GM23338 (cell line): ENCODE results near the gene FAM221A. TPM values are rescaled to one million over a fixed set of nuclear protein-coding genes. Genes with fewer than 3 reads are reported as not detected.
"Not testable (repeated sequence)": the region's sequence is repeated elsewhere in the genome, so short reads cannot be mapped to it uniquely, and the experiment has no call there.

ENCODE experiments used
- ATAC-seq: fragments of 200-7000 bp; cut with Tn5 transposase; 3 replicates; pipeline ENCODE4 v1.9.1; 2020
- DNase-seq: peaks from one replicate; pipeline ENCODE4 v3.0.0-alpha.2; 2015; ENCODE audit warnings: low spot score
- H2AFZ ChIP-seq: fragments of 200-600 bp; sonication (generic); 2 replicates; pipeline ENCODE4 v1.8.0; 2016; ENCODE audit warnings: antibody characterized with exemption, mild to moderate bottlenecking, moderate library complexity
- H3F3A ChIP-seq: fragments of 200-600 bp; sonication (generic); replicated peaks from 2 replicates; pipeline ENCODE4 v1.8.0; 2017; ENCODE audit warnings: antibody characterized with exemption, mixed run types, low read depth
- H3K27ac ChIP-seq: fragments of 200-600 bp; sonication (generic); 2 replicates; pipeline ENCODE4 v1.6.1; 2016; ENCODE audit warnings: low read depth
- H3K27me3 ChIP-seq: fragments of 200-600 bp; sonication (generic); 2 replicates; pipeline ENCODE4 v1.8.0; 2016; ENCODE audit warnings: mild to moderate bottlenecking, mixed run types, moderate library complexity; ENCODE audit not compliant: insufficient read depth
- H3K36me3 ChIP-seq: fragments of 200-600 bp; sonication (generic); 2 replicates; pipeline ENCODE4 v1.8.0; 2016; ENCODE audit warnings: mild to moderate bottlenecking; ENCODE audit not compliant: insufficient read depth
- H3K4me1 ChIP-seq: fragments of 200-600 bp; sonication (generic); 2 replicates; pipeline ENCODE4 v1.8.0; 2016; ENCODE audit warnings: mild to moderate bottlenecking, moderate library complexity; ENCODE audit not compliant: insufficient read depth
- H3K4me2 ChIP-seq: fragments of 200-600 bp; sonication (generic); 2 replicates; pipeline ENCODE4 v1.7.1; 2017; ENCODE audit warnings: mixed run types
- H3K4me3 ChIP-seq: fragments of 200-600 bp; sonication (generic); 2 replicates; pipeline ENCODE4 v1.6.1; 2016; ENCODE audit warnings: mixed run types
- H3K79me2 ChIP-seq: fragments of 200-600 bp; sonication (generic); replicated peaks from 2 replicates; pipeline ENCODE4 v1.8.0; 2017; ENCODE audit warnings: mild to moderate bottlenecking; ENCODE audit not compliant: insufficient read depth
- H3K9me2 ChIP-seq: fragments of 200-600 bp; sonication (generic); 2 replicates; pipeline ENCODE4 v1.8.0; 2017; ENCODE audit not compliant: insufficient read depth
- H4K20me1 ChIP-seq: fragments of 200-600 bp; sonication (generic); replicated peaks from 2 replicates; pipeline ENCODE4 v1.8.0; 2017; ENCODE audit warnings: mild to moderate bottlenecking; ENCODE audit not compliant: insufficient read depth
- H3K27ac Mint-ChIP-seq: 2 replicates; pipeline ENCODE4 v1.8.0; 2020; ENCODE audit warnings: inconsistent platforms, mild to moderate bottlenecking, moderate library complexity, mixed read lengths
- H3K27me3 Mint-ChIP-seq: 3 replicates; pipeline ENCODE4 v1.8.0; 2022; ENCODE audit warnings: low read depth, mild to moderate bottlenecking, moderate library complexity, mixed read lengths, inconsistent platforms; ENCODE audit not compliant: insufficient read depth, poor library complexity
- H3K36me3 Mint-ChIP-seq: 3 replicates; pipeline ENCODE4 v1.8.0; 2021; ENCODE audit warnings: low read depth, mild to moderate bottlenecking, inconsistent platforms, moderate library complexity, mixed read lengths
- H3K4me1 Mint-ChIP-seq: 3 replicates; pipeline ENCODE4 v1.8.0; 2020; ENCODE audit warnings: mild to moderate bottlenecking, inconsistent platforms, mixed read lengths
- H3K4me3 Mint-ChIP-seq: 3 replicates; pipeline ENCODE4 v1.8.0; 2021; ENCODE audit warnings: moderate library complexity, mild to moderate bottlenecking, inconsistent platforms, mixed read lengths
- H3K9me3 Mint-ChIP-seq: 3 replicates; pipeline ENCODE4 v1.8.0; 2020; ENCODE audit warnings: moderate library complexity, mild to moderate bottlenecking, inconsistent platforms, mixed read lengths
- CREB1 ChIP-seq: fragments of 250-450 bp; sonication (Bioruptor Pico); IDR thresholded peaks from 2 replicates; pipeline ENCODE4 v1.5.0; 2020; ENCODE audit warnings: low read depth, mild to moderate bottlenecking, moderate library complexity
- CTCF ChIP-seq, 2 experiments: fragments of 200-600 bp in 1 of 2; sonication (generic) in 1 of 2; conservative IDR thresholded peaks; 2 replicates each; pipeline versions ENCODE4 v1.5.1 to v1.6.1; 2016 to 2017; ENCODE audit warnings: antibody characterized with exemption in 2 of 2, low read depth in 2 of 2, mild to moderate bottlenecking in 2 of 2, moderate library complexity in 1 of 2
- ETS1 ChIP-seq: IDR thresholded peaks from 2 replicates; pipeline ENCODE4 v1.6.1; 2016; ENCODE audit warnings: antibody characterized with exemption
- JUNB ChIP-seq: IDR thresholded peaks from one replicate; pipeline ENCODE4 v1.6.1; 2016; ENCODE audit warnings: antibody characterized with exemption; ENCODE audit not compliant: unreplicated experiment
- POLR2AphosphoS5 ChIP-seq: IDR thresholded peaks from 2 replicates; pipeline ENCODE4 v1.6.1; 2016; ENCODE audit warnings: antibody characterized with exemption, low read depth
- polyA plus RNA-seq: library from polyadenylated mRNA; unstranded; fragments of >200 nt; fragmentation: Nextera tagmentation; extraction: Ambion mirVana; gene quantifications from 2 replicates; pipeline ENCODE4 v1.2.1, GENCODE V29; 2016
- total RNA-seq: library from RNA; depleted of rRNA; stranded (reverse); fragments of >200 nt; shearing (Covaris generic); gene quantifications from 2 replicates; pipeline ENCODE4 v1.2.3, GENCODE V29; 2014

FAM221A gene
- total and polyA plus RNA-seq, 2 experiments from 2014 or later: 31.4 to 35.7 TPM

- H3K27ac Mint-ChIP-seq: peak overlapping the region; percentile 95
- H3K36me3 Mint-ChIP-seq: peaks cover 34% of the 10 kb centered on the region
- Histone ChIP-seq H3K27me3 (peaks cover 10% of the 10 kb centered on the region; the same call in 1 of the 2 replicates), H3K27ac (peak overlapping the region; percentile 99), H2AFZ (peak overlapping the region; percentile 95), H3K79me2 (peaks cover 49% of the 10 kb centered on the region), H4K20me1 (0 out of 2 replicates have a peak, but pooled peaks cover 5% of the 10 kb centered on the region), H3K36me3 (peaks cover 11% of the 10 kb centered on the region; the same call in 1 of the 2 replicates), H3K4me3 (peak overlapping the region; percentile 98), H3F3A (peaks cover 4% of the 10 kb centered on the region), H3K4me2 (peak overlapping the region; percentile 96), H3K9me2 (no peaks in the 10 kb centered on the region), H3K4me1 (peaks cover 14% of the 10 kb centered on the region; the same call in 1 of the 2 replicates)
- H3K9me3 Mint-ChIP-seq: peaks cover 9% of the 10 kb centered on the region; the same call in 1 of the 3 replicates
- H3K4me3 Mint-ChIP-seq: peak overlapping the region; percentile 91
- DNase-seq: peak; percentile 97
- peak; percentile 81 for ATAC-seq
- no peak for TF ChIP-seq JUNB
- TF ChIP-seq POLR2AphosphoS5: peak; percentile 72
- TF ChIP-seq CREB1: peak; percentile 48; the same call in 1 of the 2 replicates
- TF ChIP-seq CTCF (conservative IDR thresholded peaks at IDR 0.05; ENCODE audit: low read depth in 2 of 2): no peak
- peak; percentile 47; the same call in 1 of the 2 replicates for TF ChIP-seq ETS1
- H3K4me1 Mint-ChIP-seq: peaks cover 22% of the 10 kb centered on the region
- H3K27me3 Mint-ChIP-seq: peaks cover 14% of the 10 kb centered on the region
Measured at GRCh38 chr7:23680414-23681405, 711 bp downstream of the FAM221A start.

- not testable (repeated sequence) for H3K4me3 Mint-ChIP-seq, H3K9me2 ChIP-seq, H3K27ac Mint-ChIP-seq, H3K4me2 ChIP-seq, H3K4me3 ChIP-seq, H3K27me3 ChIP-seq, ATAC-seq, H3F3A ChIP-seq, DNase-seq, H3K9me3 Mint-ChIP-seq, H3K27me3 Mint-ChIP-seq, H2AFZ ChIP-seq
- peaks cover 53% of the 10 kb centered on the region for H3K36me3 Mint-ChIP-seq
- peaks cover 22% of the 10 kb centered on the region for H3K4me1 Mint-ChIP-seq
- Histone ChIP-seq H3K27ac (peak overlapping the region; percentile 47; the same call in 1 of the 2 replicates), H4K20me1 (0 out of 2 replicates have a peak, but pooled peaks cover 11% of the 10 kb centered on the region), H3K4me1 (peaks cover 14% of the 10 kb centered on the region; the same call in 1 of the 2 replicates), H3K79me2 (peaks cover 81% of the 10 kb centered on the region), H3K36me3 (peaks cover 22% of the 10 kb centered on the region)
Measured at GRCh38 chr7:23684041-23684440, 4.0 kb downstream of the FAM221A start.
